ENCODE measurements around the gene PRKAG2.

GRCh38 chr7:151560243-151560642 lies 316.7 kb downstream of the PRKAG2 start:
- TF ChIP-seq, protein P1, sequence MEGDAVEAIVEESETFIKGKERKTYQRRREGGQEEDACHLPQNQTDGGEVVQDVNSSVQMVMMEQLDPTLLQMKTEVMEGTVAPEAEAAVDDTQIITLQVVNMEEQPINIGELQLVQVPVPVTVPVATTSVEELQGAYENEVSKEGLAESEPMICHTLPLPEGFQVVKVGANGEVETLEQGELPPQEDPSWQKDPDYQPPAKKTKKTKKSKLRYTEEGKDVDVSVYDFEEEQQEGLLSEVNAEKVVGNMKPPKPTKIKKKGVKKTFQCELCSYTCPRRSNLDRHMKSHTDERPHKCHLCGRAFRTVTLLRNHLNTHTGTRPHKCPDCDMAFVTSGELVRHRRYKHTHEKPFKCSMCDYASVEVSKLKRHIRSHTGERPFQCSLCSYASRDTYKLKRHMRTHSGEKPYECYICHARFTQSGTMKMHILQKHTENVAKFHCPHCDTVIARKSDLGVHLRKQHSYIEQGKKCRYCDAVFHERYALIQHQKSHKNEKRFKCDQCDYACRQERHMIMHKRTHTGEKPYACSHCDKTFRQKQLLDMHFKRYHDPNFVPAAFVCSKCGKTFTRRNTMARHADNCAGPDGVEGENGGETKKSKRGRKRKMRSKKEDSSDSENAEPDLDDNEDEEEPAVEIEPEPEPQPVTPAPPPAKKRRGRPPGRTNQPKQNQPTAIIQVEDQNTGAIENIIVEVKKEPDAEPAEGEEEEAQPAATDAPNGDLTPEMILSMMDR (IDR thresholded peaks at IDR 0.05) = no peak
- no peak for TF ChIP-seq EP300 (IDR thresholded peaks at IDR 0.05)
